Psoas muscle (tissue), 8 donors: ENCODE data around the gene CCDC6. TPM values are rescaled to one million over a fixed set of nuclear protein-coding genes. Genes with fewer than 3 reads are reported as not detected.

ENCODE experiments used
- ATAC-seq, 4 donors: fragments of 200-7000 bp; cut with Tn5 transposase; one replicate each; pipeline ENCODE4 v1.9.1; 2020; ENCODE audit warnings: moderate library complexity in 3 of 4, mild to moderate bottlenecking in 2 of 4
- DNase-seq, 2 donors: peaks; one replicate each; pipeline ENCODE4 v3.0.0-alpha.2; 2020
- H3K27ac ChIP-seq: fragments of 200-600 bp; one replicate; pipeline ENCODE4 v1.8.0; 2022
- H3K27me3 ChIP-seq, 3 donors: fragments of 200-600 bp in 1 of 3; one replicate each; pipeline versions ENCODE4 v1.6.1 to v1.8.0; 2013 to 2022; ENCODE audit warnings: low read length in 2 of 3, mild to moderate bottlenecking in 2 of 3, moderate library complexity in 1 of 3; ENCODE audit not compliant: insufficient read depth in 3 of 3
- H3K36me3 ChIP-seq, 2 donors: fragments of 200-600 bp in 1 of 2; one replicate each; pipeline versions ENCODE4 v1.6.1 to v1.8.0; 2013 to 2022; ENCODE audit warnings: low read depth in 1 of 2, mild to moderate bottlenecking in 1 of 2, moderate library complexity in 1 of 2; ENCODE audit not compliant: insufficient read depth in 1 of 2
- H3K4me1 ChIP-seq: fragments of 200-600 bp; one replicate; pipeline ENCODE4 v1.8.0; 2022
- H3K4me3 ChIP-seq: fragments of 200-600 bp; one replicate; pipeline ENCODE4 v1.8.0; 2022; ENCODE audit warnings: mild to moderate bottlenecking
- H3K9me3 ChIP-seq: fragments of 200-600 bp; one replicate; pipeline ENCODE4 v1.8.0; 2022
- CTCF ChIP-seq: fragments of 200-600 bp; IDR thresholded peaks from one replicate; pipeline ENCODE4 v1.8.0; 2022; ENCODE audit warnings: antibody characterized with exemption
- WGBS, 3 donors: extraction: QIAGEN DNeasy Blood & Tissue Kit; methylation state at CpG; one replicate each; pipeline versions ENCODE4 v1.1.6 to v1.1.7; 2013; 5-methylcytosine and 5-hydroxymethylcytosine counted together
- intact Hi-C, 2 donors: fragments of 100-400 bp; cut with DNase I; formaldehyde crosslinking; loops; one replicate each; pipeline versions ENCODE4 v1.11.0 to v1.14.2; 2022
- polyA plus RNA-seq, 3 donors: library from polyadenylated mRNA; stranded (reverse); fragments of 200-250 nt; gene quantifications; one replicate each; pipeline ENCODE4 v1.2.3, GENCODE V29; 2013
- total RNA-seq, 4 donors: library from RNA; stranded (reverse); fragmentation: NEBNext Ultra II Directional in 2 of 4; extraction: Animal tissue kit (Norgen Biotek cat#: 25700) in 2 of 4; gene quantifications; one replicate each; pipeline versions ENCODE4 v1.2.1 to v1.2.4, GENCODE V29; 2021 to 2023
- donor health status: healthy with polysubstance abuse.
- donor health status: DM: no; HTN: no; CAD: no; lungs with moderate emphysema.
- donor health status: Bipolar disorder and iron deficiency.
- donor health status: healthy.
- donor health status: DM: yes; HTN: yes; CAD: no.
- donor health status: DM: no; HTN: no; CAD: no.
- donor health status: DM: no; HTN: no; CAD: no.
- donor health status: DM: yes; HTN: yes; CAD: no.

The CCDC6 gene
- total and polyA plus RNA-seq, 7 donors, result 9.2 to 40.1 (median 16.2) TPM

GRCh38 chr10:59945991-59946390, 39.6 kb upstream of the CCDC6 start:
- no peaks in the 10 kb centered on the region for H3K36me3 ChIP-seq
- H3K4me3 ChIP-seq, result no peak overlapping the region
- 17 to 27% (median 24%) methylated on average over 2 of the region's 2 CpGs for WGBS, 3 donors
- no peak for DNase-seq
- peaks cover 0 to 1% (median 0%) of the 10 kb centered on the region in 3 donors for H3K27me3 ChIP-seq
- no peak for TF ChIP-seq CTCF
- ATAC-seq, result no peak
- H3K27ac ChIP-seq, result no peak overlapping the region
- intact Hi-C loops, result no loop called here
- no peaks in the 10 kb centered on the region for H3K4me1 ChIP-seq
- no peaks in the 10 kb centered on the region for H3K9me3 ChIP-seq

DNA sequence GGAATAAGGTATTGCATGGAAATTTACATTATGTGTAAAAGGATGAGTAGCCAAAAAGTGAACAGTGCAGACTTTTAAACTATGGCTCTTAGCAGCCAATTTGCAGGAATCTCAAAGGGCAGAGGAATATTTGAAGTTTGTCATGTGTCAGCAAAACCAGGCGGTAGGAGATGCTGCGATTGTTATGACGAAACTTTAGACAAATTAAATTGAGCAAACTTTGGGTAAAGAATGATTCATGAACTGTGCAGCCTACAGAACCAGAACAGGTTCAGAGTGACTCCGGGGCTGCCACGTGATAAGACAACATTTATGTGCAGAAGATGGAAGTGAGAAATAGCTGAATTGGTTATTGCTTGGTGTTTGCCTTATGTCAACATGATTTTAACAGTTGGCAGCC, 39.2 kb upstream of the CCDC6 start:
- Histone ChIP-seq H3K27me3 (peaks cover 0 to 1% (median 0%) of the 10 kb centered on the region in 3 donors), H3K36me3 (no peaks in the 10 kb centered on the region), H3K4me3 (no peak overlapping the region), H3K27ac (no peak overlapping the region), H3K4me1 (no peaks in the 10 kb centered on the region), H3K9me3 (no peaks in the 10 kb centered on the region)
- intact Hi-C loops, result no loop called here
- DNase-seq, result no peak
- WGBS, 3 donors, result 86 to 88% (median 87%) methylated on average over 5 of the region's 5 CpGs
- ATAC-seq, result no peak
- TF ChIP-seq CTCF, result no peak

- ATAC-seq, result no peak
- H3K27me3 ChIP-seq, result peaks cover 0 to 1% (median 0%) of the 10 kb centered on the region in 3 donors
- H3K36me3 ChIP-seq, result no peaks in the 10 kb centered on the region
- H3K9me3 ChIP-seq, result no peaks in the 10 kb centered on the region
- TF ChIP-seq CTCF, result no peak
- intact Hi-C loops, result no loop called here
- 83 to 88% (median 85%) methylated on average over 16 of the region's 16 CpGs for WGBS, 3 donors
- H3K4me3 ChIP-seq, result no peak overlapping the region
- no peak overlapping the region for H3K27ac ChIP-seq
- no peaks in the 10 kb centered on the region for H3K4me1 ChIP-seq
- DNase-seq, result no peak
Observed at GRCh38 chr10:59944339-59944935, 38.1 kb upstream of the CCDC6 start.

- Histone ChIP-seq H3K4me3 (no peak overlapping the region), H3K27ac (no peak overlapping the region), H3K4me1 (no peaks in the 10 kb centered on the region), H3K27me3 (peaks cover 0 to 1% (median 0%) of the 10 kb centered on the region in 3 donors), H3K36me3 (no peaks in the 10 kb centered on the region), H3K9me3 (no peaks in the 10 kb centered on the region)
- 93 to 97% (median 97%) methylated on average over 4 of the region's 4 CpGs for WGBS, 3 donors
- intact Hi-C loops, result no loop called here
- DNase-seq (no peak), ATAC-seq (no peak)
- TF ChIP-seq CTCF, result no peak
Observed at GRCh38 chr10:59942556-59942955, 36.2 kb upstream of the CCDC6 start.

DNA sequence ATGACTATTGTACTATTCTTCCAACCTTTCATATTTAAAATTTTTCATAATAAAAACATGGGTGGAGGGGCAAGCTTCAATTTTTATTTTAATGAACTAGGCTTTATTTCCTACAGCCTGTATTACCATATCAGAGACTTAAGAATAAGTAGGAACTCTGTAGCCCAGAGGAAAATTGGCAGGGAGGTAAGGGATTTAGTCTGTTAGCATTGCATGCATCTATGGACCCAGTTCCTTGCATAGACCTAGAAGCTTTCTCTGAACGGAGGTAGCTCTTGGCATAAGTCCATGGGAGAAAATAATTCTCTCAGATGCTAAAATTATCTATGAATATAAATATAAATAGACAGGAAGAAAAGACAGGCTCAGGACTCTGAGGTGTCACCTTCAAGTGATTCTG, 31.4 kb upstream of the CCDC6 start:
- Histone ChIP-seq H3K4me1 (no peaks in the 10 kb centered on the region), H3K36me3 (no peaks in the 10 kb centered on the region), H3K4me3 (no peak overlapping the region), H3K27me3 (no peaks in the 10 kb centered on the region), H3K9me3 (no peaks in the 10 kb centered on the region), H3K27ac (no peak overlapping the region)
- WGBS, 3 donors, result 6 to 19% (median 11%) methylated on average over 1 of the region's 1 CpG
- ATAC-seq (no peak), DNase-seq (no peak)
- intact Hi-C loops, result no loop called here
- no peak for TF ChIP-seq CTCF
